SK-N-MC (cell line): ENCODE results near the gene TRAPPC14.

Experiments used
- EZH2 ChIP-seq: fragments of 200-600 bp; sonication (generic); IDR thresholded peaks from one replicate; pipeline ENCODE4 v1.6.1; 2017; ENCODE audit warnings: antibody characterized with exemption
- FOXP2 ChIP-seq: optimal IDR thresholded peaks from 2 replicates; pipeline ENCODE3; 2011; ENCODE audit warnings: mild to moderate bottlenecking, moderate library complexity; ENCODE audit not compliant: insufficient read depth; ENCODE audit errors: extremely low read length, control extremely low read depth
- POLR2AphosphoS5 ChIP-seq: IDR thresholded peaks from 2 replicates; pipeline ENCODE4 v1.6.1; 2012; ENCODE audit warnings: mild to moderate bottlenecking, low read depth, low read length, borderline replicate concordance

GRCh38 chr7:100105534-100105933 lies 53.0 kb downstream of the TRAPPC14 start:
- TF ChIP-seq EZH2 (no peak), POLR2AphosphoS5 (no peak), FOXP2 (no peak)
